Activated T-cell treated with anti-CD3 and anti-CD28 coated beads, Interleukin-2, amount 50 U/mL, for 4 hours (primary cell): ENCODE results near the gene GTF3A. TPM values are rescaled to one million over a fixed set of nuclear protein-coding genes. Genes with fewer than 3 reads are reported as not detected.

Experiments
- ATAC-seq, 2 donors: fragments of 200-7000 bp; cut with Tn5 transposase; one replicate each; pipeline ENCODE4 v1.10.0; 2021
- DNase-seq: peaks from one replicate; pipeline ENCODE4 v3.0.0-alpha.2; 2020
- H3K27me3 Mint-ChIP-seq: one replicate; pipeline ENCODE4 v1.8.0; 2021; ENCODE audit warnings: low read depth, mixed read lengths
- H3K36me3 Mint-ChIP-seq: one replicate; pipeline ENCODE4 v1.8.0; 2022; ENCODE audit warnings: mixed read lengths; ENCODE audit not compliant: insufficient read depth
- H3K4me1 Mint-ChIP-seq: one replicate; pipeline ENCODE4 v1.8.0; 2021; ENCODE audit warnings: low read depth, mixed read lengths
- H3K4me3 Mint-ChIP-seq: one replicate; pipeline ENCODE4 v1.8.0; 2021; ENCODE audit warnings: mild to moderate bottlenecking, moderate library complexity, mixed read lengths
- H3K9me3 Mint-ChIP-seq: one replicate; pipeline ENCODE4 v1.8.0; 2021; ENCODE audit warnings: mixed read lengths
- total RNA-seq, 3 donors: library from RNA; stranded (reverse); gene quantifications; one replicate each; pipeline ENCODE4 v1.2.1, GENCODE V29; 2021

Gene GTF3A
- total RNA-seq, 3 donors from 2014 or later = 203 to 279 (median 246) TPM

GRCh38 chr13:27421101-27421871, 3.1 kb upstream of the GTF3A start:
- Mint-ChIP-seq H3K9me3 (no peaks in the 10 kb centered on the region), H3K36me3 (no peaks in the 10 kb centered on the region), H3K4me3 (no peak overlapping the region), H3K4me1 (peaks cover 15% of the 10 kb centered on the region), H3K27me3 (no peaks in the 10 kb centered on the region)
- ATAC-seq (no peak), DNase-seq (no peak)

- Mint-ChIP-seq H3K27me3 (no peaks in the 10 kb centered on the region), H3K4me1 (peaks cover 34% of the 10 kb centered on the region), H3K4me3 (peak overlapping the region; percentile 79), H3K9me3 (no peaks in the 10 kb centered on the region), H3K36me3 (peaks cover 10% of the 10 kb centered on the region)
- ATAC-seq (no peak), DNase-seq (no peak)
Measured at GRCh38 chr13:27423333-27423732, 1.1 kb upstream of the GTF3A start.

- Mint-ChIP-seq H3K36me3 (peaks cover 16% of the 10 kb centered on the region), H3K4me3 (peak overlapping the region; percentile 91), H3K9me3 (no peaks in the 10 kb centered on the region), H3K4me1 (peaks cover 38% of the 10 kb centered on the region), H3K27me3 (no peaks in the 10 kb centered on the region)
- no peak for DNase-seq
- no peak for ATAC-seq
Measured at GRCh38 chr13:27425158-27425917, 919 bp downstream of the GTF3A start.

- peaks cover 45% of the 10 kb centered on the region for H3K4me1 Mint-ChIP-seq
- ATAC-seq (peak; percentile 46 to 47), DNase-seq (peak; percentile 66)
- peak overlapping the region; percentile 91 for H3K4me3 Mint-ChIP-seq
- peaks cover 23% of the 10 kb centered on the region for H3K36me3 Mint-ChIP-seq
- H3K27me3 Mint-ChIP-seq = no peaks in the 10 kb centered on the region
- H3K9me3 Mint-ChIP-seq = no peaks in the 10 kb centered on the region
Measured at GRCh38 chr13:27425918-27426630, 1.7 kb downstream of the GTF3A start.

GRCh38 chr13:27427641-27428040, 3.2 kb downstream of the GTF3A start:
- Mint-ChIP-seq H3K4me3 (peak overlapping the region; percentile 91), H3K4me1 (peaks cover 57% of the 10 kb centered on the region), H3K9me3 (no peaks in the 10 kb centered on the region), H3K27me3 (no peaks in the 10 kb centered on the region), H3K36me3 (peaks cover 34% of the 10 kb centered on the region)
- DNase-seq = no peak
- ATAC-seq = no peak

GRCh38 chr13:27428160-27428559, 3.7 kb downstream of the GTF3A start:
- Mint-ChIP-seq H3K27me3 (no peaks in the 10 kb centered on the region), H3K4me3 (peak overlapping the region; percentile 54), H3K9me3 (no peaks in the 10 kb centered on the region), H3K4me1 (peaks cover 59% of the 10 kb centered on the region), H3K36me3 (peaks cover 38% of the 10 kb centered on the region)
- ATAC-seq = no peak
- DNase-seq = no peak

GRCh38 chr13:27432180-27432579, 7.8 kb downstream of the GTF3A start:
- Mint-ChIP-seq H3K4me1 (peaks cover 44% of the 10 kb centered on the region), H3K9me3 (no peaks in the 10 kb centered on the region), H3K27me3 (no peaks in the 10 kb centered on the region), H3K4me3 (no peak overlapping the region), H3K36me3 (peaks cover 50% of the 10 kb centered on the region)
- ATAC-seq (peak in 1 of 2 donors; percentile 22), DNase-seq (no peak)

GRCh38 chr13:27432611-27433210, 8.3 kb downstream of the GTF3A start:
- ATAC-seq (no peak), DNase-seq (no peak)
- Mint-ChIP-seq H3K36me3 (peaks cover 52% of the 10 kb centered on the region), H3K27me3 (no peaks in the 10 kb centered on the region), H3K4me1 (peaks cover 40% of the 10 kb centered on the region), H3K4me3 (no peak overlapping the region), H3K9me3 (no peaks in the 10 kb centered on the region)

GRCh38 chr13:27437126-27437525, 12.7 kb downstream of the GTF3A start:
- Mint-ChIP-seq H3K4me1 (peaks cover 44% of the 10 kb centered on the region), H3K36me3 (peaks cover 46% of the 10 kb centered on the region), H3K27me3 (no peaks in the 10 kb centered on the region), H3K4me3 (no peak overlapping the region), H3K9me3 (no peaks in the 10 kb centered on the region)
- DNase-seq (no peak), ATAC-seq (no peak)

- Mint-ChIP-seq H3K4me1 (peaks cover 43% of the 10 kb centered on the region), H3K27me3 (no peaks in the 10 kb centered on the region), H3K36me3 (peaks cover 31% of the 10 kb centered on the region), H3K4me3 (no peak overlapping the region), H3K9me3 (no peaks in the 10 kb centered on the region)
- DNase-seq = no peak
- ATAC-seq = no peak
Measured at GRCh38 chr13:27440408-27440807, 16.0 kb downstream of the GTF3A start.

- no peaks in the 10 kb centered on the region for H3K9me3 Mint-ChIP-seq
- peaks cover 27% of the 10 kb centered on the region for H3K36me3 Mint-ChIP-seq
- no peak for DNase-seq
- H3K4me1 Mint-ChIP-seq = peaks cover 56% of the 10 kb centered on the region
- ATAC-seq = peak; percentile 70 to 71
- no peaks in the 10 kb centered on the region for H3K27me3 Mint-ChIP-seq
- H3K4me3 Mint-ChIP-seq = peak overlapping the region; percentile 47
Measured at GRCh38 chr13:27442071-27442647, 17.7 kb downstream of the GTF3A start.

- DNase-seq (no peak), ATAC-seq (peak in 1 of 2 donors; percentile 9)
- H3K27me3 Mint-ChIP-seq = no peaks in the 10 kb centered on the region
- peaks cover 61% of the 10 kb centered on the region for H3K4me1 Mint-ChIP-seq
- H3K36me3 Mint-ChIP-seq = peaks cover 20% of the 10 kb centered on the region
- H3K9me3 Mint-ChIP-seq = no peaks in the 10 kb centered on the region
- H3K4me3 Mint-ChIP-seq = peak overlapping the region; percentile 5
Measured at GRCh38 chr13:27442797-27443196, 18.4 kb downstream of the GTF3A start.

- ATAC-seq = no peak
- peak overlapping the region; percentile 62 for H3K4me3 Mint-ChIP-seq
Measured at GRCh38 chr13:27446986-27447583, 22.7 kb downstream of the GTF3A start.

More at GRCh38 chr13:27446986-27447583, 22.7 kb downstream of the GTF3A start:
- no peaks in the 10 kb centered on the region for H3K27me3 Mint-ChIP-seq
- no peak for DNase-seq
- no peaks in the 10 kb centered on the region for H3K9me3 Mint-ChIP-seq
- peaks cover 65% of the 10 kb centered on the region for H3K4me1 Mint-ChIP-seq
- peaks cover 3% of the 10 kb centered on the region for H3K36me3 Mint-ChIP-seq
